Measurements from ENCODE around the gene SPTBN1. TPM values are rescaled to one million over a fixed set of nuclear protein-coding genes. Genes with fewer than 3 reads are reported as not detected.

The SPTBN1 gene
- total RNA-seq, 1 experiment from 2014 or later: 146 TPM

DNA sequence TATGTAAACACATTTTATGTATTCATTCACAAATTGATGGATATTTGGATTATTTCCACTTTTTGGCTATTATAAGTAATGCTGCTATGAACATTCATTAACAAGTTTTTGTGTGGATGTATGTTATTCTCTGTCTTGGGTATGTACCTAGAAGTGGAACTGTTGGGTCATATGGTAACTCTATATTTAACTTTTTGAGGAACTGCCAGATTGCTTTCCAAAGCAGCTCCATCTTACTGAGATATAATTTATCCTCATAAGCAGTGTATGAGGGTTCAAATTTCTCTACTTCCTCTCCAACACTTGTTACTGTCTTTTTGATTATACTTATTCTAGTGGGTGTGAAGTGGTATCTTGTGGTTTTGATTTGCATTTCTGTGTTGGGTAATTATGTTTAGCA is 260.2 kb downstream of the SPTBN1 start:
- Histone ChIP-seq H3K27me3 (replicated peaks; ENCODE audit: insufficient read depth, low read depth, low read length, poor library complexity) (no peaks in the 10 kb centered on the region), H3K4me3 (ENCODE audit: low read depth, low read length, poor library complexity, severe bottlenecking) (no peak overlapping the region), H3K4me1 (ENCODE audit: insufficient read depth, low read length, poor library complexity, severe bottlenecking) (peaks cover 10% of the 10 kb centered on the region), H3K36me3 (ENCODE audit: insufficient read depth, low read length, poor library complexity, severe bottlenecking) (no peaks in the 10 kb centered on the region), H3K9me3 (ENCODE audit: low read depth, low read length, poor library complexity, severe bottlenecking) (no peaks in the 10 kb centered on the region), H3K27ac (ENCODE audit: low read depth, low read length, poor library complexity, severe bottlenecking) (no peak overlapping the region)
- DNase-seq (ENCODE audit: low spot score): no peak
- ChIA-PET POLR2A (ENCODE audit: low non-redundant PET) (no interaction called here), CTCF (no interaction called here)
- no TSS peak for BruUV-seq (replicated peaks)
- TF ChIP-seq, protein P1, sequence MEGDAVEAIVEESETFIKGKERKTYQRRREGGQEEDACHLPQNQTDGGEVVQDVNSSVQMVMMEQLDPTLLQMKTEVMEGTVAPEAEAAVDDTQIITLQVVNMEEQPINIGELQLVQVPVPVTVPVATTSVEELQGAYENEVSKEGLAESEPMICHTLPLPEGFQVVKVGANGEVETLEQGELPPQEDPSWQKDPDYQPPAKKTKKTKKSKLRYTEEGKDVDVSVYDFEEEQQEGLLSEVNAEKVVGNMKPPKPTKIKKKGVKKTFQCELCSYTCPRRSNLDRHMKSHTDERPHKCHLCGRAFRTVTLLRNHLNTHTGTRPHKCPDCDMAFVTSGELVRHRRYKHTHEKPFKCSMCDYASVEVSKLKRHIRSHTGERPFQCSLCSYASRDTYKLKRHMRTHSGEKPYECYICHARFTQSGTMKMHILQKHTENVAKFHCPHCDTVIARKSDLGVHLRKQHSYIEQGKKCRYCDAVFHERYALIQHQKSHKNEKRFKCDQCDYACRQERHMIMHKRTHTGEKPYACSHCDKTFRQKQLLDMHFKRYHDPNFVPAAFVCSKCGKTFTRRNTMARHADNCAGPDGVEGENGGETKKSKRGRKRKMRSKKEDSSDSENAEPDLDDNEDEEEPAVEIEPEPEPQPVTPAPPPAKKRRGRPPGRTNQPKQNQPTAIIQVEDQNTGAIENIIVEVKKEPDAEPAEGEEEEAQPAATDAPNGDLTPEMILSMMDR (conservative IDR thresholded peaks at IDR 0.05; ENCODE audit: low read depth, low read length): no peak
- no peak for TF ChIP-seq EZH2 (IDR thresholded peaks at IDR 0.05; ENCODE audit: borderline replicate concordance, low read depth, low read length, poor library complexity, severe bottlenecking)
- intact Hi-C loops (cut with micrococcal nuclease; ENCODE audit: unreplicated experiment): no loop called here

DNA sequence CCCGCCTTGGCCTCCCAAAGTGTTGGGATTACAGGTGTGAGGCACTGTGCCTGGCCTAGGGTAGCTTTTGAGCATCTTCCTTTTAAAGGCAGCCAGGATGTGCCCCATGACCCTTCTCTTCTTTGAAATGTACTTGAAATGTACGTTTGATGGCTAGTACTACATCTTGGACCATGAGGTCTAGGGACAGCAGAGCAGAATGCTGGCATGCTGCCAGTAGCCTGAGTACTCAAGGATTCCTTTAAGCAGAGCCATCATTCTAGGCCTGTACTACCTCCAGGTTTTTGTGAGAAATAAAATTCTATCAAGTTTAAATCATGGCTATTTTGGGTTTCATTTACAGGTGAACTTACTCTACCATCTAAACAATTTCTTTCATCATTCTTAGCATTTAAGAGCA is 264.4 kb downstream of the SPTBN1 start:
- H3K27ac ChIP-seq (ENCODE audit: low read depth, low read length, poor library complexity, severe bottlenecking): no peak overlapping the region
- intact Hi-C loops (cut with micrococcal nuclease; ENCODE audit: unreplicated experiment): loop anchor here (5.0 to 10.0 kb wide), 2 partner anchors 117 to 294 kb away; no protein-coding TSS in a partner anchor
- ChIA-PET CTCF (no interaction called here), POLR2A (ENCODE audit: low non-redundant PET) (no interaction called here)
- H3K4me3 ChIP-seq (ENCODE audit: low read depth, low read length, poor library complexity, severe bottlenecking): no peak overlapping the region
- BruUV-seq (replicated peaks): no TSS peak
- H3K9me3 ChIP-seq (ENCODE audit: low read depth, low read length, poor library complexity, severe bottlenecking): no peaks in the 10 kb centered on the region
- no peak for DNase-seq (ENCODE audit: low spot score)
- H3K27me3 ChIP-seq (replicated peaks; ENCODE audit: insufficient read depth, low read depth, low read length, poor library complexity): peaks cover 16% of the 10 kb centered on the region
- TF ChIP-seq, protein P1 (conservative IDR thresholded peaks at IDR 0.05; ENCODE audit: low read depth, low read length): no peak
- no peak for TF ChIP-seq EZH2 (IDR thresholded peaks at IDR 0.05; ENCODE audit: borderline replicate concordance, low read depth, low read length, poor library complexity, severe bottlenecking)
- H3K36me3 ChIP-seq (ENCODE audit: insufficient read depth, low read length, poor library complexity, severe bottlenecking): no peaks in the 10 kb centered on the region
- H3K4me1 ChIP-seq (ENCODE audit: insufficient read depth, low read length, poor library complexity, severe bottlenecking): peaks cover 8% of the 10 kb centered on the region

Other genes starting within 250 kb of the SPTBN1 start
- not detected in 2 replicates for gene TSPYL6, start 200.1 kb upstream of the SPTBN1 start, total RNA-seq (2021)

Data from A673 (cell line).